ENCODE measurements around the gene RFNG.

The RFNG gene

GRCh38 chr17:82089723-82090548, 38.3 kb upstream of the RFNG start:
- no peak for DNase-seq (ENCODE audit: low read depth in 2 of 2)

- no peak for DNase-seq (ENCODE audit: low read depth in 2 of 2)
These were observed 37.5 kb upstream of the RFNG start for GRCh38 chr17:82088838-82089722.

GRCh38 chr17:82087961-82088837, 36.6 kb upstream of the RFNG start:
- DNase-seq (ENCODE audit: low read depth in 2 of 2), result no peak

- DNase-seq (ENCODE audit: low read depth in 2 of 2), result no peak
These were observed 35.6 kb upstream of the RFNG start for GRCh38 chr17:82086941-82087906.

- DNase-seq (ENCODE audit: low read depth in 2 of 2), result no peak
These were observed 34.5 kb upstream of the RFNG start for GRCh38 chr17:82085931-82086764.

GRCh38 chr17:82085031-82085861, 33.6 kb upstream of the RFNG start:
- no peak for DNase-seq (ENCODE audit: low read depth in 2 of 2)

GRCh38 chr17:82084373-82085030, 32.9 kb upstream of the RFNG start:
- no peak for DNase-seq (ENCODE audit: low read depth in 2 of 2)

GRCh38 chr17:82083533-82084359, 32.1 kb upstream of the RFNG start:
- DNase-seq (ENCODE audit: low read depth in 2 of 2), result no peak

- DNase-seq (ENCODE audit: low read depth in 2 of 2), result no peak
These were observed 31.4 kb upstream of the RFNG start for GRCh38 chr17:82083009-82083408.

- DNase-seq (ENCODE audit: low read depth in 2 of 2), result no peak
These were observed 30.8 kb upstream of the RFNG start for GRCh38 chr17:82082456-82082855.

GRCh38 chr17:82081966-82082365, 30.4 kb upstream of the RFNG start:
- no peak for DNase-seq (ENCODE audit: low read depth in 2 of 2)

- no peak for DNase-seq (ENCODE audit: low read depth in 2 of 2)
These were observed 29.9 kb upstream of the RFNG start for GRCh38 chr17:82081546-82081945.

GRCh38 chr17:82080789-82081464, 29.3 kb upstream of the RFNG start:
- DNase-seq (ENCODE audit: low read depth in 2 of 2), result no peak

GRCh38 chr17:82080048-82080788, 28.6 kb upstream of the RFNG start:
- no peak for DNase-seq (ENCODE audit: low read depth in 2 of 2)

GRCh38 chr17:82079001-82079677, 27.5 kb upstream of the RFNG start:
- no peak for DNase-seq (ENCODE audit: low read depth in 2 of 2)

- no peak for DNase-seq (ENCODE audit: low read depth in 2 of 2)
These were observed 26.8 kb upstream of the RFNG start for GRCh38 chr17:82078433-82078832.
